NCI-H345 (cell line): ENCODE data around the gene NRP2.

Experiments used
- DNase-seq: peaks from one replicate; lab custom pipeline; 2025; lab: John Stamatoyannopoulos, UW

NRP2 gene

GRCh38 chr2:205687641-205687956 is 5.3 kb downstream of the NRP2 start:
- DNase-seq = peak; percentile 11

DNA sequence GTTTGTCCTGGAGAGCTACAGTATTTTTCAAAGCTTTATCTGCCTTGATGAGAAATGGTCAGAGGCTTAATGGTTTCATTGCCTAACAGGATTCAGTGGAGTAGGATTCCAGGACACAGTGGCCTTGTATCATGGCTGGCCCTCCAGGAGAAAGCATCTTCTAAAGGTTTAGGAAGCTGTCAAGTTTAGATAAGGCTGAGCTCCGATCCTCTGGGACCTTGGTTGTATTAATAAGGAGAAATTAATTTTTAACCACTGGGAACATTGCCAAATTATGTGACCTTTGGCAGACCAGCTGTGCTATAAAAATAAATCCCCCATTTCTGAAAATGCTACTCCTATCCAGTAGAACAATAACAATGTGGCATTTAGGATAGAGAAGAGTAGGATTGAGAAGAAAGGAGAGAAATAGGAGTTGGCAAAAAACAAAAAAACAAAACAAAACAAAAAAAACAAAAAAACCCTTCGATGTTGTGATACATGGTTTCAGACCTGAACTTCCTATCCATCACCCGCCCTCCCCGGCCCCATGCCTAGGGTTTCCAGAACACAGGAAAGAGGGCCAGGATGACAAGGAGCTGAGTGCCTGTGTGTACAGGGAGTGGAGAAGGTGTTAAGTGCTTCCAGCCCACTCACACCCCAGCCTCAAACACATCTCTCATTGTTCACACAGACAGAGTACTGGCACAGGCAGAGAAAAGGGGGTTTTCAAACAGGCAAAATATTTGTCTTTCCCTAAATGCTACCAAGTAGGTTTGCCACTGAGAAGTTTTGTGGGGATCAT is 6.3 kb downstream of the NRP2 start:
- no peak for DNase-seq

DNA sequence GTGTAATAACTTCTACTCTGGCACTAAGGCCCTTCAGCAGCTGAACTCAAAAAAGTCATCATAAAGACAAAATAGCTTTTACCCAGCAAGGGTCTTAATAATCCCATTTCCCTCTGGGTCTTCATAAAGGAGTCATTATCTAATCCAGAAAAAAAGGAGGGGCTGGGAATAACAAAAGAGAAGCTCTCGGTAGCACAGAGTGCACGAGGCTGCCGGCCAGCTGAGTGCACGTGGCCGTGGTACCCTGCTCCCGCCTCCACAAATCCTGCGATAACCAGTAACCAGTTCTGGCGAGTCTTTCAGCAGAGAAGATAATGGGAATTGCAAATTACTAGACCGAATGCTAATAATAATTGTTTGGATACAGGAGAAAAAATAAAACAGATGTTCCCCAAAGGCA is 7.5 kb downstream of the NRP2 start:
- no peak for DNase-seq

DNA sequence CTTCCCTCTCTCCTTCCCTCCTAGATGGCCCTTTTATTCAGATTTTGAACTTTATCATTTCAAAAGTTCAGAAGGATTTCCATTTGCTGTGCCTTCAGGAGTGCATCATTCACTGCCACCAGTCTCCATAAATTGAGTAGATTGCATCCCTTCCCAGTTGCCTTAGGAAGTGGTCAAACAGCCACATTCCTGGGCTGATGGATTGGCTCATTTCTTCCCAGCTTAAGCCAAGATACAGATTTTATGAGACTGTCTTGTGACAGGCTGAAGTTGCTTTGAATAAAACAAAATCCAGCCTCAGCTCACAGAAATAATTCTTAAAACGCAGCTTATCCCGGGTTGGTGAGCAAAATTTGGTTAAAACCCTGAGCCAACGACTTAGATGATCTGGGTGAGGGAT is 9.8 kb downstream of the NRP2 start:
- no peak for DNase-seq

DNA sequence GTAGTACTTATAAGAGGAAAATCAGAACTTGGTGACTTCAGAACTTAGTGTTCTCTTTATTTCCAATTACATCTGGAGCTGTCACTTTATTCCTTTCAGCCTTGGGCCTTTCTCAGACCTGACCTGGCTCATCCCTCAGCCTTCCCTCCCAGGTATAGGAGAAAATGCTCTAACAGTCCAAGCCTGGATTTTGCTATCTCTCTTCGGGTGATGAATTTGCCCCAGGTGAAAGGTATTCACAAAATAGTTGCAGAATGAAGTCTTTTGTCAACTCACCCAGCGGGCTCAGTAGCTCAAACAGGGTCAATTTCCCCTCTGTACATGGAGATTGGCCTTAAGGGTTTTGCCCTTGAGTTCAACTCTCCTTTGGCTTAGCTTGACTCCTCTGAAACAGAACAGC is 12.0 kb downstream of the NRP2 start:
- no peak for DNase-seq

DNA sequence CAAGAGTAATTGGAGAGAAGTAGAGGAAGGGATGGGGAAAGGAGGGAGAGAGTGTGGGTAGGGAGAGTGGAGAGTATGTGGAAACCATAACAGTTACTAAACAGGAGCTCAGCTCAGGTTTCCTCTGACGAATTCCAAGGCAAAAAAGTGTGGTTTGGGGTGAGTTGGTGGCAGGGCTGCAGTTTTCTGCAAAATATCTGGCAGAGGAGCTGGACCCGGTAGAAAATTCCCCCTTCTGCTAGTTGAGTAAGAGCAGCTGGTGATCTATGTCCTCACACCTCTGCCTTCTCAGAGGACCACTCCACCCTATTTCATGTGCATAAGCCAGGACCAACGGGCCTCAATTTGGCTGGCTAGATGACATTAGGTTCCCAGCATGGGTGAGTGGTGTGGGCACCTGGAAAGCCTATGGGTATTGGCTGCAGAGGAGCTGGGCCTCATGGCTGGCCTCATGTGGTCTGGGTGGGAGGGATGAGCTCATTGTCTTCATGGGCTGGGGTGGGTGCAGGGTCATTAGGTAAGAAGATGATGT is 13.2 kb downstream of the NRP2 start:
- no peak for DNase-seq

GRCh38 chr2:205696331-205696926 is 14.1 kb downstream of the NRP2 start:
- DNase-seq = no peak

DNA sequence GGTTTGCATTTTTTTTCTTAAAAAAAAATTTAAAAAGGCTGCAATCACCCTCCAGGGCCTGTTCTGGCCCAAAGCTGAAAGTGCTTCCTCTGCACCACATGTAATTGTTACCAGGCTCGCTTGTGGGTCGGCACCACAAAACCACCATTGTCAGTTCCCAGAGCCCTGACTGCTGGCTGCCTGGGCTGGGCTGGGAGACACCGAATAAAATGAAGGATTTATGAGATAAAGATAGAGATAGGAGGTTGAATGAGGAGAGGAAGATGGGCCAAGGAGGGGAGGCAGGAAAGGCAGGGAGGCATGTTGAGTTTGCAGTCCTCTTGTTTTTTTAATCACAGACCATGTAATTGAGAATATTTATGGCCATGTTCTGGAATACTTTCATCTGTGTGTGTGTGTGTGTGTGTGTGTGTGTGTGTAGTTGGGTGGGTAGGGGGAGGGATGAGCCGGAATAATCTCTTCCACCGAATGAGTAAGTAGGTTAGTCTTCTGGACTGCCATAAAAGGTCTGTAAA is 14.7 kb downstream of the NRP2 start:
- DNase-seq = no peak

GRCh38 chr2:205698286-205699268 is 16.3 kb downstream of the NRP2 start:
- DNase-seq = no peak

GRCh38 chr2:205699515-205700289 is 17.4 kb downstream of the NRP2 start:
- no peak for DNase-seq

DNA sequence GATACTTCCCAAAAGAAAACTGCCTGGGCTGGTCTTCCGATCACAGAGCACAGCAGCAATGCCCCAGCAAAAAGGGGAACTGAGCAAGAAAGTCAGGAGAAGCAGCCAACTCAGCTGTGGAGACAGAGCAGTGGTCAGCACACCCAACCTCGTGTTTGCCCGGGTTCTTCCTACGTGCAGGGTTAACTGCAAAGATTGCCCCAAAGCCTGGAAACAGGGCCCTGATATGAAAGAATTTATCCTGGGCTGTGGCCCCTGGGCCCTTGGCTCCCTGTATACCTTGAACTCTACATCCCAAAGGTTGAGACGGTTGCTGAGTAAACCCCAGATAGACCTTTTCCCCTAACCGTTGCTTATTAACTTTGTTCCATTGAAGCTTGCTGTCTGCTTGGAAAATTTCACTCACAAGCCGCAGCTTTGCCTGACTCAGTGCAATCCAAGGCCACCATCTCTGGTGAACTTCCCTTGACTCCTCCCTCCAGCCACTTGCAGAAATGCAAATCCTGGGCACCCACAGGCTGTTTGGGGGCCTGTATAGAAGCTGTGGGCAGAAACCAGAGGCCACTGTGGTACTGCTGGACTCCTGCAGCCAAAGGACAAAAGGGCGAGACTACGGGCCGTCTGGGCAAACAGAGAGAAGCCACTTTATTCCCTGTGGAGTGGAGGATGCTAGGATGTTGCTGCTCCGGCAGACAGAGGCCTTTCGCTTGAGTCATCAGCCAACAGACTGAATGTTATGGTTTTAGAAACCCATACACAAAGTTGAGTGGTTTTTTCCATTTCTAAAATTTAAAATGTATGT is 18.2 kb downstream of the NRP2 start:
- no peak for DNase-seq

- DNase-seq = no peak
Observed at GRCh38 chr2:205701509-205701908, 19.2 kb downstream of the NRP2 start.

GRCh38 chr2:205702576-205702975 is 20.3 kb downstream of the NRP2 start:
- no peak for DNase-seq

GRCh38 chr2:205703471-205704126 is 21.3 kb downstream of the NRP2 start:
- no peak for DNase-seq

- no peak for DNase-seq
Observed at GRCh38 chr2:205704127-205704741, 21.9 kb downstream of the NRP2 start.

DNA sequence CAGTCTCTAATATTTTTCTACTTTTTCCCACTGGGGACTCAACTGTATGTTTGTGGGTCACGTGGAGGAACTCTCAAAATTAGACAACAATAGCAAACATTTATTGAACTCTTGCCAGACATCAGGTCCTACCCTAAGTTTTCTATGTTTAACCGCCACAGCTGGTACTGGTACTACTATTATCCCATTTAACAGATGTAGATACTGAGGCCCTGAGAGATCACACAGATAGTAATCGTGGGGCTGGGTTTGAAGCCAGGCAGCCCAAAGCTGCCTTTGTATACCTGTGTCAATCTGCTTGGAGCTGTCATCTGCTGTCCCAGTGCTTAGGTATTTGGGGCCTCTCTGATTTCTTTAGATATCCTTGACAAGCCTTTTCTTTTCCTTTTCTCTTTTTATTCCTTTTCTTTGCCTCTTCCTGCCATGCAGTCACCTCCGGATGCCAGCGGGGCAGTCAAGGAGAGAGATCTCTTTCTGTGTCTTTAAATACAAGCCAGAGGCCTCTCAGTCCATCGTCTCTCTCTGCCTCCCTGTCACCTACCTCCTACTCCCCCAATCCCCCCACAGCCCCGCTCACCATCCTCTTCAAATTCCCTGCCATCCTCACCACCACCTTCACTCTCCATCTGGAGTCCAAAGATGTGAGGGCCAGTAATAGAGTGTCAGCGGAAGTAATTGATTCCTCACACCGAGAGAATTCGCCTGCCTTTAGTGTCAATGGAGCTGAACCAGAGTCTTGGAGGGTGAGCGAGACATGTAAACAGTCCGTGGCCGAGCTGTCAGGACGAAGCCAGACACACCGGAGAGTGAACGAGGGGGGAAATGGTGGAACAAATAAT is 23.4 kb downstream of the NRP2 start:
- no peak for DNase-seq

DNA sequence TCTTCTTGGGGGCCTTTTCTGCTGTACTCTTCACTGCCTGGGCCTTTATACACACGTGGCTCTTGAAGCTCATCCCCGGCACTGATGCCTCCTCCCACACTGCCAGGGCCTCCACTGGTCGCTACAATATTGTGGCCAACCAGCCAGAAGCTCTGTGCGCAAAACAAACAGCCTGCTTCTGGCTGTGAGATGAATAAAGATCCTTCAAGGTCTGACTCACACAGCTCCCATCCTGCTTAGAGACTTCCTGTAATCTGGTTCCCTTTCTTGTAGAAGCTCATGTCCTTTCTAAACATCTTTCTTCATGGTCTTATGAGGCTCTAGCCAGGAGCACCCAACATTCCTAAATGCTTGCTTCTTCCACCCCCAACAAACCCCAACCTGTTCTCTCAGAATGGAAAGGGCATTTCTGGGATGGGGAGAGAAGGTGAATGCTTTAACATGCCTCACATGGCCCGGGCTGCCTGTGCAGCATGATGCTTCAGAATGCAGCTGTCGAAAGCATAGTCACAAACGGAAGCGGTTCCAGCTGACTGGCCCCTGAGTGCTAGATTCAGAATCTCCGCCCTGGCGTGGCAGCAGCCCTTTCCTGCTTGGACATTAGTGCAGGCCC is 24.6 kb downstream of the NRP2 start:
- peak; percentile 9 for DNase-seq

GRCh38 chr2:205708231-205708631 is 25.9 kb downstream of the NRP2 start:
- no peak for DNase-seq
